ENCODE measurements around the gene HPCAL1.

The HPCAL1 gene

GRCh38 chr2:10352972-10353371, 50.3 kb downstream of the HPCAL1 start:
- DNase-seq (ENCODE audit: low read depth) = no peak
- no peak for TF ChIP-seq CTCF (IDR thresholded peaks at IDR 0.05; ENCODE audit: low read depth, low read length, missing control alignments)
- no peak overlapping the region for H3K4me3 ChIP-seq (ENCODE audit: low read depth, low read length)

- TF ChIP-seq CTCF (IDR thresholded peaks at IDR 0.05; ENCODE audit: low read depth, low read length, missing control alignments) = no peak
- no peak overlapping the region for H3K4me3 ChIP-seq (ENCODE audit: low read depth, low read length)
- no peak for DNase-seq (ENCODE audit: low read depth)
These were observed 51.2 kb downstream of the HPCAL1 start for GRCh38 chr2:10353931-10354330.

- TF ChIP-seq CTCF (IDR thresholded peaks at IDR 0.05; ENCODE audit: low read depth, low read length, missing control alignments) = no peak
- no peak overlapping the region for H3K4me3 ChIP-seq (ENCODE audit: low read depth, low read length)
- no peak for DNase-seq (ENCODE audit: low read depth)
These were observed 51.7 kb downstream of the HPCAL1 start for GRCh38 chr2:10354399-10354798.

GRCh38 chr2:10355471-10356438, 53.1 kb downstream of the HPCAL1 start:
- TF ChIP-seq CTCF (IDR thresholded peaks at IDR 0.05; ENCODE audit: low read depth, low read length, missing control alignments) = no peak
- no peak overlapping the region for H3K4me3 ChIP-seq (ENCODE audit: low read depth, low read length)
- no peak for DNase-seq (ENCODE audit: low read depth)

GRCh38 chr2:10356439-10356811, 53.7 kb downstream of the HPCAL1 start:
- no peak for TF ChIP-seq CTCF (IDR thresholded peaks at IDR 0.05; ENCODE audit: low read depth, low read length, missing control alignments)
- H3K4me3 ChIP-seq (ENCODE audit: low read depth, low read length) = no peak overlapping the region
- DNase-seq (ENCODE audit: low read depth) = no peak

GRCh38 chr2:10357193-10358169, 54.8 kb downstream of the HPCAL1 start:
- TF ChIP-seq CTCF (IDR thresholded peaks at IDR 0.05; ENCODE audit: low read depth, low read length, missing control alignments) = no peak
- no peak overlapping the region for H3K4me3 ChIP-seq (ENCODE audit: low read depth, low read length)
- no peak for DNase-seq (ENCODE audit: low read depth)

Measured in GM12864 (cell line).